OCI-LY1 (cell line): ENCODE measurements around the gene GPRIN1.

Experiments
- CTCF ChIP-seq: fragments of 200-600 bp; sonication (generic), shearing (Covaris generic); IDR thresholded peaks from 2 replicates; pipeline ENCODE4 v1.5.1; 2017; ENCODE audit warnings: mild to moderate bottlenecking, antibody characterized with exemption, low read length, moderate library complexity, mixed read lengths
- EZH2 ChIP-seq: fragments of 200-600 bp; sonication (generic), shearing (Covaris generic); IDR thresholded peaks from 2 replicates; pipeline ENCODE4 v1.8.0; 2017; ENCODE audit warnings: borderline replicate concordance, mixed run types, mild to moderate bottlenecking, antibody characterized with exemption, low read length, moderate library complexity, mixed read lengths

- TF ChIP-seq EZH2, result no peak
- TF ChIP-seq CTCF, result no peak
Observed at GRCh38 chr5:176579323-176579722, 30.6 kb downstream of the GPRIN1 start.
